Ascending aorta (tissue), 2 donors: ENCODE data around the gene BCAS1. TPM values are rescaled to one million over a fixed set of nuclear protein-coding genes. Genes with fewer than 3 reads are reported as not detected.

Experiments
- DNase-seq, 2 donors: peaks; one replicate each; pipeline ENCODE4 v3.0.0-alpha.2; 2019; ENCODE audit warnings: low spot score in 2 of 2
- H3K27ac ChIP-seq, 2 donors: fragments of 200-600 bp; sonication (generic); one replicate each; pipeline ENCODE4 v1.5.1; 2016 to 2017; ENCODE audit warnings: mild to moderate bottlenecking in 1 of 2
- H3K27me3 ChIP-seq: fragments of 200-600 bp; sonication (generic); one replicate; pipeline ENCODE4 v1.5.1; 2017
- H3K36me3 ChIP-seq, 2 donors: fragments of 200-600 bp; sonication (generic); one replicate each; pipeline ENCODE4 v1.5.1; 2016
- H3K4me1 ChIP-seq, 2 donors: fragments of 200-600 bp; sonication (generic); one replicate each; pipeline ENCODE4 v1.5.1; 2016 to 2017; ENCODE audit warnings: mild to moderate bottlenecking in 1 of 2
- H3K4me3 ChIP-seq, 2 donors: fragments of 200-600 bp; sonication (generic); one replicate each; pipeline ENCODE4 v1.5.1; 2016 to 2017; ENCODE audit warnings: mild to moderate bottlenecking in 1 of 2
- H3K9me3 ChIP-seq, 2 donors: fragments of 200-600 bp; sonication (generic); one replicate each; pipeline ENCODE4 v1.5.1; 2016
- intact Hi-C: fragments of 100-400 bp; cut with DNase I; formaldehyde crosslinking; loops from one replicate; pipeline ENCODE4 v1.15.1; 2023
- total RNA-seq: library from RNA; depleted of rRNA; stranded (reverse); fragments of >200 nt; gene quantifications from one replicate; pipeline ENCODE4 v1.1.0, GENCODE V29; 2016
- TF ChIP-seq, protein P1 (sequence below), 3 experiments: fragments of 200-600 bp in 2 of 3; fragments of 450-650 bp in 1 of 3; sonication (generic) in 2 of 3; IDR thresholded peaks; one replicate each; pipeline ENCODE4 v1.5.1; 2016 to 2019; ENCODE audit warnings: antibody characterized with exemption in 3 of 3, mild to moderate bottlenecking in 1 of 3, moderate library complexity in 1 of 3

Gene BCAS1
- total RNA-seq, 1 donor from 2014 or later, result not detected

DNA sequence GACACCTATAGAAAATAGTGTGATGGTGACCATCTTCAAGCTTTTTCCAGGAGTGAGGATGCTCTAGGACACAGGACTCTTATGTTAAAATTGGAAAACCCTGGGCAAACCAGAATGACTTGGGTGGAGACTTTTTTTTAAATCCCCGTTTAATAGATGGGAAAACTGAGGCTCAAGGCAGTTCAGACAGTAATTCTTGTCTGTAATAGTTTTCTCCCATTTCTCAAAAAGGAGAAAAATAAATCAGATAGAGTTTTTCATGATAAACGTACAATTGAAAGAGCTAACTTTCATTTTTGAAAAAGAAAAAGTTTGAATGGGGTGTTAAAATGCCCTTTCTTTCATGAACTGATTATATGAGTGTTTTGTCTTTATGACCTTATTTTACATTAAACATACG lies 6.8 kb downstream of the BCAS1 start:
- Histone ChIP-seq H3K27ac (no peak overlapping the region), H3K36me3 (no peaks in the 10 kb centered on the region), H3K4me1 (no peaks in the 10 kb centered on the region), H3K9me3 (no peaks in the 10 kb centered on the region), H3K4me3 (no peak overlapping the region), H3K27me3 (no peaks in the 10 kb centered on the region)
- DNase-seq, result no peak
- TF ChIP-seq, protein P1, sequence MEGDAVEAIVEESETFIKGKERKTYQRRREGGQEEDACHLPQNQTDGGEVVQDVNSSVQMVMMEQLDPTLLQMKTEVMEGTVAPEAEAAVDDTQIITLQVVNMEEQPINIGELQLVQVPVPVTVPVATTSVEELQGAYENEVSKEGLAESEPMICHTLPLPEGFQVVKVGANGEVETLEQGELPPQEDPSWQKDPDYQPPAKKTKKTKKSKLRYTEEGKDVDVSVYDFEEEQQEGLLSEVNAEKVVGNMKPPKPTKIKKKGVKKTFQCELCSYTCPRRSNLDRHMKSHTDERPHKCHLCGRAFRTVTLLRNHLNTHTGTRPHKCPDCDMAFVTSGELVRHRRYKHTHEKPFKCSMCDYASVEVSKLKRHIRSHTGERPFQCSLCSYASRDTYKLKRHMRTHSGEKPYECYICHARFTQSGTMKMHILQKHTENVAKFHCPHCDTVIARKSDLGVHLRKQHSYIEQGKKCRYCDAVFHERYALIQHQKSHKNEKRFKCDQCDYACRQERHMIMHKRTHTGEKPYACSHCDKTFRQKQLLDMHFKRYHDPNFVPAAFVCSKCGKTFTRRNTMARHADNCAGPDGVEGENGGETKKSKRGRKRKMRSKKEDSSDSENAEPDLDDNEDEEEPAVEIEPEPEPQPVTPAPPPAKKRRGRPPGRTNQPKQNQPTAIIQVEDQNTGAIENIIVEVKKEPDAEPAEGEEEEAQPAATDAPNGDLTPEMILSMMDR (IDR thresholded peaks at IDR 0.05), result no peak
- intact Hi-C loops, result loop anchor here (5.0 kb wide), 2 partner anchors 126 to 486 kb away; no protein-coding TSS in a partner anchor

DNA sequence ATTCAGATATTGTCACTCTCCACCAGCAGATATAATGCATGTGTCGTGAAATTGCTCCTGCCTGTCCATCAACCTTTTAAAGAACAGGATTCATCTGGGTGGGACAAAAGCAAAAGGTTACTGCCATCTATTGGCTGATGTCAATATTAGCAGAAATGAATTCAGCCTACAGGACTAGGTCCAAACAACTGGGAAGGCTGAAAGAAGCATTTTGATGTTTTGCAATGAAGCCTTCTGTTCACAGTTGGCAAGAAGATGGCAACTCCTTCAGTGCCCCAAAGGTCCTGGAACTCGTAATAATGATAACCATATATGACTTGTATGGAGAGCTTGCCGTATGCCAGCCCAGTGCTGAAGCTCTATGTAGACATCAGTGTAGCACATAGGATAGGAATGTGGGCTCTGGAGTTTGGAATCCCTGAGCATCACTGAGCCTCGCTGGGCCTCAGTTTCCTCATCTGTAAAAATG lies 7.5 kb downstream of the BCAS1 start:
- Histone ChIP-seq H3K4me3 (no peak overlapping the region), H3K36me3 (no peaks in the 10 kb centered on the region), H3K27me3 (no peaks in the 10 kb centered on the region), H3K4me1 (no peaks in the 10 kb centered on the region), H3K9me3 (no peaks in the 10 kb centered on the region), H3K27ac (no peak overlapping the region)
- intact Hi-C loops, result loop anchor here (5.0 kb wide), 2 partner anchors 126 to 486 kb away; no protein-coding TSS in a partner anchor
- TF ChIP-seq, protein P1 (IDR thresholded peaks at IDR 0.05), result peak; percentile 34 to 75 (median 50)
- DNase-seq, result no peak

DNA sequence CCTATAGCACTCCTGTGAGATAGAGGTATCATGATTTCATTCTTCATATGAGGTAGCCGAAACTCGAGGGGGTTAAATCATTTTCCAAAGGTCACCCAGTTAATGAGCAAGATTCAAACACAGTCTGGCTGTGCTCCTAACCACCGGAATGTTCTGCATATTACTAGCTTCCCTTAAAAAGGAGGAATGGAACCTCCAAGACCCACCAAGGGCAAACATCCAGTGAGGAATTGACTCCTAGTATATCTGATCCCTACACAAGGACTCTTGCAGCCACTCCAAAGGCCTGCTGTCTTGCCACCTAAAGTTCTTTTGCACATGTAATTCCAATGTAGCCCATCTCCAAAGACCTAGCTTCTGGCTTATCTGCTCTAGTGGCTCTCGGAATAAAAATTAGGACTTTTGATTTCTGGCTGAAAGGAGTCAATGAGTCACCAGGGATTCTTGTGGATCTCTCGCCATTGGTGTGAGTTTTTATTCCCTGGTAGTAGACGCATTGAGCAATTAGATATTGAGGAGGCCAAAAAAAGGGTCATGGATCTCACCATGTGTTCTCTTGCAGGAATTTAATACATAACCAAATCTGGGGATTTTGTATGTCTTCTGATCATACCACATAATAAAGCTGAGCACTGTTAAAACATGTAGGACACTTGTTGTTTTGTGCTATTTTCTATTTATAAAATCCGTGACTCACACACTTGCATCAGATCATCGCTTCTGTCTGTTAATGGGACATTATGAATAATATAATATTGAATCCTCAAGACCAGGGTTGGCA lies 9.1 kb downstream of the BCAS1 start:
- H3K9me3 ChIP-seq, result no peaks in the 10 kb centered on the region
- no peaks in the 10 kb centered on the region for H3K4me1 ChIP-seq
- no peaks in the 10 kb centered on the region for H3K27me3 ChIP-seq
- intact Hi-C loops, result loop anchor here (5.0 kb wide), 2 partner anchors 124 to 484 kb away; no protein-coding TSS in a partner anchor
- H3K27ac ChIP-seq, result no peak overlapping the region
- no peak for DNase-seq
- no peak overlapping the region for H3K4me3 ChIP-seq
- TF ChIP-seq, protein P1 (IDR thresholded peaks at IDR 0.05), result no peak
- H3K36me3 ChIP-seq, result no peaks in the 10 kb centered on the region

DNA sequence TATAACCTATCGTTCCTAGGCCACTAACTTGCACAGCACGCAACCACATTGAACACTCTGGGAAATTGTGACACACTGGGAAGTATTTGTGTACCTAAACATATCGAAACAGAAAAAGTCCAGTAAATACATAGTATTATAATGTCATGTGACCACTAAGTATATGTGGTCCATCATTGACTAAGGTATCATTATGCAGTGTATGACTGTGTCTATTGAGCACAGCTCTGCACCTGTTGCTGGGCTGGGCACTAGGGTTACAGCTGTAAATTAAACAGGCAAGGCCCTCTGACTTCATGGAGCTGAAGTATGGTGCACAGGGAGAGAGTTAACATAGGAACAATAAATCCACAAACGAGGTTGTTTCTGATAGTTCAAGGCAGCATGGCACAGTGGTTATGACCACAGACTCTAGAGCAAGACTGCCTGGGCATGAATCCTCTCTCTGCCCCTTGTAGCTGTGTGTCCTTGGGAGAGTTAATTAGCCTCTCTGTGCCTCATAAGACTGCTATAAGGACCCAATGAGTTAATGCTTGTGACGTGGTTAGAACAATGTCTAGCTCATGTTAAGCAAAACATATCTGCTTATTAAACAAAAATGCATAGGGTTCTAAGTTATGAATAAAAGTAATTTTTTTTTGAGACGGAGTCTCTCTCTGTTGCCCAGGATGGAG lies 10.6 kb downstream of the BCAS1 start:
- intact Hi-C loops, result loop anchor here (5.0 kb wide), 2 partner anchors 123 to 483 kb away; no protein-coding TSS in a partner anchor
- no peak for DNase-seq
- Histone ChIP-seq H3K4me1 (no peaks in the 10 kb centered on the region), H3K27me3 (no peaks in the 10 kb centered on the region), H3K27ac (no peak overlapping the region), H3K9me3 (no peaks in the 10 kb centered on the region), H3K4me3 (no peak overlapping the region), H3K36me3 (no peaks in the 10 kb centered on the region)
- TF ChIP-seq, protein P1 (IDR thresholded peaks at IDR 0.05), result no peak

DNA sequence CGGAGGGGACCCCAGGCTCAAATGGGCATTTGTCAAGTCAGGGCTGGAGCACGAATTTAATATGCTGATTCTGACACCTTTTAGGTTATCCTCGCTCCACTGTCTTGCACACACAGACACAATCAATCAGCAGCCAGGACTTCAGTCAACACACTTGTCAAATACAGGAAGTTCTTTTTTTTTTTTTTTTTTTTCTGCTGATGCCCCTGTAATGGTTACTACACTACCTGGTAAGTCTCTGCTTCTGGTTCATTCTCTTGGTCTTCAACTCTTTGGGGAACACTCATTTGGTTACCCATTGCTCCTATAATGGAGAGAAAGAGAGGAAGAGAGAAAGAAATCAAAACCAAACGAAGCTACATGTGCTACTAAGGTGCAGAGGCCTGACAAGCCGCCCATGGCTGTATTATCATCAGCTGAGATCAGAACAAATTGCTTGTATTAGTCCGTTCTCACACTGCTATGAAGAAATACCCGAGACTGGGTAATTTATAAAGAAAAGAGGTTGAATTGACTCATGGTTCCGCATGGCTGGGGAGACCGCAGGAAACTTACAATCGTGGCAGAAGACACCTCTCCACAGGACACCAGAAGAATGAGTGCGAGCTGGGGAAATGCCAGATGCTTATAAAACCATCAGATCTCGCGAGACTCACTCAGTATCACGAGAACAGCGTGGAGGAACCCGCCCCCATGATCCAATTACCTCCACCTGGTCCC lies 11.8 kb downstream of the BCAS1 start:
- TF ChIP-seq, protein P1 (IDR thresholded peaks at IDR 0.05), result no peak
- H3K4me1 ChIP-seq, result no peaks in the 10 kb centered on the region

More for the DNA sequence above, 11.8 kb downstream of the BCAS1 start:
- Histone ChIP-seq H3K4me3 (no peak overlapping the region), H3K27ac (no peak overlapping the region), H3K9me3 (no peaks in the 10 kb centered on the region), H3K36me3 (no peaks in the 10 kb centered on the region), H3K27me3 (no peaks in the 10 kb centered on the region)
- intact Hi-C loops, result no loop called here
- no peak for DNase-seq
